DOHH2 (cell line): ENCODE data around the gene CPSF7.

Experiments used
- CTCF ChIP-seq: fragments of 200-600 bp; sonication (generic); IDR thresholded peaks from one replicate; pipeline ENCODE4 v1.5.1; 2014; ENCODE audit warnings: antibody characterized with exemption, mild to moderate bottlenecking, low read depth, low read length; ENCODE audit not compliant: poor library complexity, severe bottlenecking
- EZH2phosphoT487 ChIP-seq: fragments of 200-600 bp; sonication (generic); IDR thresholded peaks from 2 replicates; pipeline ENCODE4 v1.6.1; 2017; ENCODE audit warnings: borderline replicate concordance, mild to moderate bottlenecking, antibody characterized with exemption, low read length, moderate library complexity, mixed read lengths

- TF ChIP-seq CTCF: no peak
- TF ChIP-seq EZH2phosphoT487: no peak
These were observed 68.5 kb downstream of the CPSF7 start for GRCh38 chr11:61361237-61361740.
